Fibroblast of lung (primary cell): ENCODE data around the gene PAK3. TPM values are rescaled to one million over a fixed set of nuclear protein-coding genes. Genes with fewer than 3 reads are reported as not detected.
A peak's percentile ranks its signal among the peaks of the same experiment; 100 is the strongest.

Experiments used
- DNase-seq, 2 donors: peaks; one replicate each; pipeline versions ENCODE4 v3.0.0 to v3.0.0-alpha.2; 2010; ENCODE audit warnings: low read depth in 2 of 2
- H2AFZ ChIP-seq: 2 replicates; pipeline ENCODE4 v1.5.1; 2012; ENCODE audit warnings: low read length, control low read depth, inconsistent platforms
- H3K27ac ChIP-seq: 2 replicates; pipeline ENCODE4 v1.5.1; 2011; ENCODE audit warnings: low read length, control low read depth; ENCODE audit not compliant: insufficient read depth
- H3K27me3 ChIP-seq: 2 replicates; pipeline ENCODE4 v1.5.1; 2011; ENCODE audit warnings: mild to moderate bottlenecking, low read length; ENCODE audit not compliant: control insufficient read depth, insufficient read depth
- H3K36me3 ChIP-seq: 2 replicates; pipeline ENCODE4 v1.5.1; 2011; ENCODE audit warnings: low read length; ENCODE audit not compliant: control insufficient read depth, insufficient read depth
- H3K4me1 ChIP-seq: 2 replicates; pipeline ENCODE4 v1.5.1; 2011; ENCODE audit warnings: low read length; ENCODE audit not compliant: control insufficient read depth, insufficient read depth; ENCODE audit errors: extremely low read depth
- H3K4me2 ChIP-seq: 2 replicates; pipeline ENCODE4 v1.5.1; 2011; ENCODE audit warnings: low read length, control low read depth; ENCODE audit not compliant: insufficient read depth; ENCODE audit errors: extremely low read depth
- H3K4me3 ChIP-seq, 4 experiments: fragments of 200-600 bp in 1 of 4; sonication (generic) in 1 of 4; replicated peaks in 1 of 4; 2 replicates each; pipeline ENCODE4 v1.5.1; 2011 to 2016; ENCODE audit warnings: low read length in 4 of 4, low read depth in 3 of 4, mild to moderate bottlenecking in 3 of 4, control low read depth in 2 of 4, inconsistent platforms in 1 of 4, mixed read lengths in 1 of 4; ENCODE audit not compliant: insufficient read depth in 1 of 4; ENCODE audit errors: control extremely low read depth in 1 of 4
- H3K79me2 ChIP-seq: 2 replicates; pipeline ENCODE4 v1.5.1; 2012; ENCODE audit warnings: mild to moderate bottlenecking, low read length, inconsistent platforms; ENCODE audit not compliant: control insufficient read depth, insufficient read depth
- H3K9ac ChIP-seq: 2 replicates; pipeline ENCODE4 v1.5.1; 2011; ENCODE audit warnings: mild to moderate bottlenecking, low read length, control low read depth; ENCODE audit not compliant: insufficient read depth
- H3K9me3 ChIP-seq: 2 replicates; pipeline ENCODE4 v1.5.1; 2012; ENCODE audit warnings: low read depth, low read length; ENCODE audit not compliant: control insufficient read depth, insufficient read depth
- H4K20me1 ChIP-seq: 2 replicates; pipeline ENCODE4 v1.5.1; 2011; ENCODE audit warnings: low read length; ENCODE audit not compliant: control insufficient read depth, insufficient read depth; ENCODE audit errors: extremely low read depth
- CTCF ChIP-seq, 2 donors: IDR thresholded peaks in 1 of 2; conservative IDR thresholded peaks in 1 of 2; 1 replicate in 1 of 2; 2 replicates in 1 of 2; pipeline ENCODE4 v1.5.1; 2011 to 2012; ENCODE audit warnings: low read length in 2 of 2, control low read depth in 1 of 2, inconsistent platforms in 1 of 2, low read depth in 1 of 2, mild to moderate bottlenecking in 1 of 2
- EZH2 ChIP-seq: IDR thresholded peaks from 2 replicates; pipeline ENCODE4 v1.5.1; 2012; ENCODE audit warnings: low read length, control low read depth, mild to moderate bottlenecking; ENCODE audit errors: missing control alignments
- polyA plus RNA-seq, 2 donors: library from polyadenylated mRNA; depleted of rRNA in 1 of 2; stranded (reverse) in 1 of 2; unstranded in 1 of 2; fragments of >200 nt; gene quantifications; 2 replicates each; pipeline ENCODE4 v1.2.1, GENCODE V29; 2011 to 2012; ENCODE audit warnings: missing spikeins in 1 of 2
- total RNA-seq: library from RNA; depleted of rRNA; stranded (reverse); fragments of >200 nt; gene quantifications from 2 replicates; pipeline ENCODE4 v1.2.1, GENCODE V29; 2014

Gene PAK3
- total and polyA plus RNA-seq, 2 donors (not counting 1 experiment from before 2014, with no cell fraction given), result 0.19 to 2.0 TPM

- Histone ChIP-seq H3K79me2 (no peaks in the 10 kb centered on the region), H3K9ac (no peak overlapping the region), H4K20me1 (no peaks in the 10 kb centered on the region), H2AFZ (no peak overlapping the region), H3K4me1 (no peaks in the 10 kb centered on the region), H3K4me2 (no peak overlapping the region), H3K9me3 (no peaks in the 10 kb centered on the region), H3K27ac (no peak overlapping the region), H3K36me3 (no peaks in the 10 kb centered on the region), H3K4me3 (no peak overlapping the region), H3K27me3 (no peaks in the 10 kb centered on the region)
- TF ChIP-seq EZH2 (no peak), CTCF (conservative IDR thresholded peaks at IDR 0.05 in 1 of 2, IDR thresholded peaks at IDR 0.05 in 1 of 2; ENCODE audit: low read depth in 1 of 2, low read length in 2 of 2) (no peak)
- no peak for DNase-seq
These were observed 111.9 kb downstream of the PAK3 start for GRCh38 chrX:111207851-111208250.

GRCh38 chrX:111216293-111216801 is 120.4 kb downstream of the PAK3 start:
- Histone ChIP-seq H3K79me2 (no peaks in the 10 kb centered on the region), H4K20me1 (no peaks in the 10 kb centered on the region), H3K9me3 (no peaks in the 10 kb centered on the region), H3K27me3 (no peaks in the 10 kb centered on the region), H3K4me2 (no peak overlapping the region), H2AFZ (no peak overlapping the region), H3K4me3 (no peak overlapping the region), H3K4me1 (no peaks in the 10 kb centered on the region), H3K36me3 (no peaks in the 10 kb centered on the region), H3K27ac (no peak overlapping the region), H3K9ac (no peak overlapping the region)
- TF ChIP-seq EZH2 (no peak), CTCF (conservative IDR thresholded peaks at IDR 0.05 in 1 of 2, IDR thresholded peaks at IDR 0.05 in 1 of 2; ENCODE audit: low read depth in 1 of 2, low read length in 2 of 2) (no peak)
- DNase-seq, result no peak

- TF ChIP-seq CTCF (conservative IDR thresholded peaks at IDR 0.05 in 1 of 2, IDR thresholded peaks at IDR 0.05 in 1 of 2; ENCODE audit: low read depth in 1 of 2, low read length in 2 of 2), result peak; percentile 27 to 29
- TF ChIP-seq EZH2, result no peak
- peak; percentile 1 to 12 for DNase-seq
- H3K79me2 ChIP-seq, result no peaks in the 10 kb centered on the region
- H2AFZ ChIP-seq, result no peak overlapping the region
- H3K9me3 ChIP-seq, result no peaks in the 10 kb centered on the region
- no peak overlapping the region for H3K4me2 ChIP-seq
- H3K36me3 ChIP-seq, result no peaks in the 10 kb centered on the region
- no peak overlapping the region for H3K4me3 ChIP-seq
- H3K4me1 ChIP-seq, result no peaks in the 10 kb centered on the region
- H4K20me1 ChIP-seq, result no peaks in the 10 kb centered on the region
- H3K27me3 ChIP-seq, result no peaks in the 10 kb centered on the region
- no peak overlapping the region for H3K9ac ChIP-seq
- no peak overlapping the region for H3K27ac ChIP-seq
These were observed 148.3 kb downstream of the PAK3 start for GRCh38 chrX:111244235-111244750.
